ENCODE measurements around the gene GP5.
A peak's percentile ranks its signal among the peaks of the same experiment; 100 is the strongest.

GP5 gene, protein sequence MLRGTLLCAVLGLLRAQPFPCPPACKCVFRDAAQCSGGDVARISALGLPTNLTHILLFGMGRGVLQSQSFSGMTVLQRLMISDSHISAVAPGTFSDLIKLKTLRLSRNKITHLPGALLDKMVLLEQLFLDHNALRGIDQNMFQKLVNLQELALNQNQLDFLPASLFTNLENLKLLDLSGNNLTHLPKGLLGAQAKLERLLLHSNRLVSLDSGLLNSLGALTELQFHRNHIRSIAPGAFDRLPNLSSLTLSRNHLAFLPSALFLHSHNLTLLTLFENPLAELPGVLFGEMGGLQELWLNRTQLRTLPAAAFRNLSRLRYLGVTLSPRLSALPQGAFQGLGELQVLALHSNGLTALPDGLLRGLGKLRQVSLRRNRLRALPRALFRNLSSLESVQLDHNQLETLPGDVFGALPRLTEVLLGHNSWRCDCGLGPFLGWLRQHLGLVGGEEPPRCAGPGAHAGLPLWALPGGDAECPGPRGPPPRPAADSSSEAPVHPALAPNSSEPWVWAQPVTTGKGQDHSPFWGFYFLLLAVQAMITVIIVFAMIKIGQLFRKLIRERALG

GRCh38 chr3:194399166-194399565 lies at the start of gene GP5:
Gene GP5 (minus strand): TSS chr3:194399266. CDS start chr3:194398282, 984 bp downstream.
- no peak for DNase-seq

DNA sequence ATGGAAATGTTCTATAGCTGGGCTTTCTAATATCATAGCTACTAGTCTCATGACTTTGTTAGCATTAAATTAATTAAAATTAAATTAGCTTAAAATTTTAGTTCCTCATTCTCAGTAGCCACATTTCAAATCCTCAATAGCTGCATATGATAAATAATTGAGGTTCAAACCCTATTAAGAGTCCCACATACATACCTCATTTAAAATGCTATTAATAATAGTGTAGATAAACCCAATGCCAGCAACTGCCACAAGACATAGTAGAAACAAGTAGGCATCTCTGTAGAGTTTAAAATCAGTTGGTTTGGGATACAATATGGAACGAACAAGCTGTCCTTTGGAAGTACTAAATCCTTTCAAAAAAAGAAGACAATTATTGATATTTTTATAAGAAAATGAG lies 48.6 kb upstream of the GP5 start:
- no peak for DNase-seq

DNA sequence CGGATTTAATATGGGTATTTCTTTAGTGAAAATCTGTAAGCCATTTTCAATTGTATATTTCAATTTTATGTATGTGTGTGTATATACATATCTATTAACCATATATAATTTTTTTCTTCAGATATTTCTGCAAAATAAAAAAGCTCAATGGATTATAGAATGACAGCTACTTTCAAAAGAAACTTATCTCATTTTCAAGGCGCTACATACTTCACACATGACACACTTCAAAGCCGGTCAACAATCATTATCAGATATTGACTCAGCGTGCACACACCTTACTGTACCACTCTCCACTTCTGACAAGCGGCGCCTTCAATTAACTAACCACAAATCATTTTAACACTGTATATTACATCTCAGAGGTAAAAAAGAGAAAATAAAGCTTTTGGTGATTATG lies 48.1 kb upstream of the GP5 start:
- DNase-seq, result no peak

GRCh38 chr3:194446754-194447153 lies 47.7 kb upstream of the GP5 start:
- no peak for DNase-seq

- no peak for DNase-seq
Measured at GRCh38 chr3:194446172-194446571, 47.1 kb upstream of the GP5 start.

GRCh38 chr3:194443901-194444300 lies 44.8 kb upstream of the GP5 start:
- DNase-seq, result no peak

GRCh38 chr3:194440756-194441155 lies 41.7 kb upstream of the GP5 start:
- no peak for DNase-seq

DNA sequence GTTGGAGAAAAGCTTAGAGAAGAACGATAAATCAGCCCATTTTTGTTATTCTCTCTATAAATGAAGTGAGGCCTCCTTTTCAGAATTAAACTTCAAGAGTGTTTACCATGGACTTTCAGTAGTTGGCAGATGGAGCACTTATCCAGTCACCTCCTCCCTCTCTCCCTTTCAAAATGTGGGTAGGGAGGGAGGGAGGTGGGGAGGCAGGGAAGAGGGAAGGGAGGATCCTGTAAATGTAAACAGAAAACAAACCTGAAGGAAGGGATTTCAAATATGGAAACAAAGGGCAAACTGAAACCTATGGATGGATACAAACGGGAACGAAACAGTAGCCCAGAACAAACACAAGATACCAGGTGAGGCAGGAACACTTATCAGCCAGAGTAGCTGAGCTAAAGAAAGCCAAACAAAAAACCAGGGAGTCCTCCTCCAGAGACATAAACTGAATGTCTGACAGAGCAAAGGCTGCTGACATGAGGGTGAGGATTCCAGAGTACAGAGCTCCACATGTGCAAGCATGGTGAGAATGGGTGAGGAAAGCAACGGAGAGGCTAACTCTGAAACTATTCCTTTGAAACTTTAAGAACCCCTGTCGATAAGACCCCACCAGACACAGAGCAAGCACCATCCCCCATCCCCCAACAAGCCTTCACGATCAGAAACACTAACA lies 41.0 kb upstream of the GP5 start:
- DNase-seq, result no peak

DNA sequence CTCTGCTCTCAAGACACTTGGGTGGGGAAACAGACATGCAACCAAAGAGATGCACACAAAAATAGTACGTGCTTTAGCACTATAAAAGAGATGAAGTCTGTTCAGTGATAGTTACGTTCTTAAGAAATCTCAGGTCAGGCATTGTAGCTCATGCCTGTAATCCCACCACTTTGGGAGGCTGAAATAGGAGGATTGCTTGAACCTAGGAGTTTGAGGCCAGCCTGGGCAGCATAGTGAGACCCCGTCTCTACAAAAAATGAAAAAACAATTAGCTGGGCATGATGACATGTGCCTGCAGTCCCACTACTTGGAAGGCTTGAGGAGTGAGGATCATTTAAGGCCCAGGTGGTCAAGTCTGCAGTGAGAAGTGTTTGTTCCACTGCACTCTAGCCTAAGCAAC lies 35.4 kb upstream of the GP5 start:
- DNase-seq, result no peak

DNA sequence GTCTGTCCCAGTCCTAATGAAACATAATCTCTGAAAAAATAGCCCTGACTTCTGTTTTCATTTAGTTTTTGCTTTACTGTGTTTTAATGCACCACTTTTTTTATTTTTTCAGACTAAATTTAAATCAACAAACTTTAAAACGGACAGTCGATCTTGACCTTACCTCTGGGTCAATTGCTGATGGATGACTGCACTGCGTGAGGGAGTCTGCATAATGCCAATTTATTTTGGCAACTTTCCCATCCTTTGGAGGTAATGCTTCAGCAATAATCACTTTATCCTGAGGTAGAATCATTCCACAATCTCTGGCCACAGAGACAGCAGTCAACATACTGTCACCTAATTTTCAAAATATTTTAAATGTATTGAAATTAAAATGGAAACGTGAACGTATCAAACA lies 32.5 kb upstream of the GP5 start:
- no peak for DNase-seq

DNA sequence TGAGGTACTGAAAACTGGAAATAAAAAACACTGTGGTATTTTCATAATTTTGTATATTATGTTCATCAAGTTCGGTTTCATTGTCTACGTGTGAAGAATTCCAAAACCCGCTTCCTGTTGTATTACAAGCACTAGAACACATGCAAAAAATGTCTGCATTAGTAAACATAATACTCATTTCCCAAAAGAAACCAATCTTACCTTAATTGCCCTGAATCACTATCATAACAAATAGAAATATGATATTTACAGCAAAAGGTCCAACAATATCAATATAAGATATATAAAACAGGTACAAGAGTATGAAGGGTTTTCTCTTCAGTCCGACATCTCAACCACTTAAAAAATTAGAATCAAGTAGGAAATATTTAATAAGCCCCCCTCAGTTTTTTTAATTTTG lies 26.3 kb upstream of the GP5 start:
- no peak for DNase-seq

DNA sequence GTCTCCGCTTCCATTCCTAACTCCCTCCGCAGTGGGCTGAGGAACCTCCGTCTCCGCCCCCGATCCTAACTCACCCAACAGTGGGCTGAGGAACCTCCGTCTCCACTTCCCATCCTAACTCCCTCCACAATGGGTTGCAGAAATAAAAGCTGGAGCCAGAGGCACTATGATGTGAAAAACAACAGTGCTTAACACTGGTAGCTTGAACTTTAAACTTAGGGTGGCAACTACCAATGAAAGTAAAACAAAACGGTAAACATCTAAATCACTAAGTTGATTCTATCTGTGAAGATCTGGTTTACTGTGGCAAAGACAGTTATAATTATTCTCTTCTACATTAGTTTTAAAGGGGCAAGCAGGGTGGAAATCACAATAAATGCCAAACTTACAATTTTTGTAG lies 25.9 kb upstream of the GP5 start:
- no peak for DNase-seq

DNA sequence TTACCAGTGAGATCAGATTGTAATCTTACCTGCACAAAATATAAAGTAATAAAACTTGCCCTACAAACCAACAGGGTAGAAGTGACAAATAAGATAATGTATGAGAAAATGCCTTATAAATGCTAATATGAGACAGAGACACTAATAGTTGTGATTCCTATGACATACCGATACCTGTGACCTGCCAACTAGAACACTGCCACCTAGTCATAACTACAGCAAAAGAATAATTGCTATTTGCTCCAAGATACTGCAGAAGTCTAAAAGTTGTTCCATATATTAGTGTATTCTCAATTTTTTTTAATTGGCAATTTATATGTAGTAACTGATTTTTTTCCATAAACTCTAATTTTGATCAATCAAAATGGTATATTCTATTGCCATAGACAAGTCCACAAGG lies 25.3 kb upstream of the GP5 start:
- DNase-seq, result no peak

DNA sequence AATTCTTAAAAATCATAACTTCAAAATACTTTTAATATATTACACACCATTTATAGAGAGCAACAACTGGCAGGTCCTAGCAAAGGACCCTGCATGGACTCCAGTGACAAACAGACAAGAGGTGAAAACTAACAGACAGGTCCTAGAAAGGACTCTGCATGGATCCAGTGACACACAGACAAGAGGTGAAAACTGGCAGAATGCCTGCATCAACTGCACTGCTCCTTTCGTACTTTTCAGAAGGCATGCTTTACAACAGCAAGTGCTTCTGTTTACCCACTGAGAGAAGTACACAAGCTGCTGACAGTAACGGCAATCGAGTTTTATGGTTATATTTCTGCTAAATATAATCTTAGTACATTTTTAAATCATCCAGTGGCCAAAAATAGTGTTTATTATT lies 24.3 kb upstream of the GP5 start:
- DNase-seq, result no peak

DNA sequence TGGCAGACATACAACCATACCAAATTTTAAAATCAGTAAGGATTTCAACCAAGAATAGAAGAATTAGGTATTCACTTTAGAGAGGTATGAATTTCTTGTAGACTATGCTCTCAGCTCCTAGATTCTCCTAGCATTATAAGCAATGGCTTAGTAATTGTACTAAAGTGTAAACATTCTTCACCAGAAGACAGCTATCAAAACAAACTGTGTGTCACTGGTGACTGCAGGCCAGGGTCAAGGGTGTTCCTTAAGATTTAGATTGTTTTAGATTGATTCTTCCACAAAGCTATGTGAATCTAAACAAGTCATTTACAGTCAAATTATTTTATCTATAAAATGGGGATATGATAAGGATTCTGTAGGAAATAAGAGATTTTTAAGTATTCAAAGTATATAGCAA lies 23.1 kb upstream of the GP5 start:
- no peak for DNase-seq

GRCh38 chr3:194418671-194419070 lies 19.6 kb upstream of the GP5 start:
- no peak for DNase-seq

GRCh38 chr3:194407423-194407822 lies 8.4 kb upstream of the GP5 start:
- DNase-seq, result no peak

GRCh38 chr3:194405766-194406165 lies 6.7 kb upstream of the GP5 start:
- no peak for DNase-seq

DNA sequence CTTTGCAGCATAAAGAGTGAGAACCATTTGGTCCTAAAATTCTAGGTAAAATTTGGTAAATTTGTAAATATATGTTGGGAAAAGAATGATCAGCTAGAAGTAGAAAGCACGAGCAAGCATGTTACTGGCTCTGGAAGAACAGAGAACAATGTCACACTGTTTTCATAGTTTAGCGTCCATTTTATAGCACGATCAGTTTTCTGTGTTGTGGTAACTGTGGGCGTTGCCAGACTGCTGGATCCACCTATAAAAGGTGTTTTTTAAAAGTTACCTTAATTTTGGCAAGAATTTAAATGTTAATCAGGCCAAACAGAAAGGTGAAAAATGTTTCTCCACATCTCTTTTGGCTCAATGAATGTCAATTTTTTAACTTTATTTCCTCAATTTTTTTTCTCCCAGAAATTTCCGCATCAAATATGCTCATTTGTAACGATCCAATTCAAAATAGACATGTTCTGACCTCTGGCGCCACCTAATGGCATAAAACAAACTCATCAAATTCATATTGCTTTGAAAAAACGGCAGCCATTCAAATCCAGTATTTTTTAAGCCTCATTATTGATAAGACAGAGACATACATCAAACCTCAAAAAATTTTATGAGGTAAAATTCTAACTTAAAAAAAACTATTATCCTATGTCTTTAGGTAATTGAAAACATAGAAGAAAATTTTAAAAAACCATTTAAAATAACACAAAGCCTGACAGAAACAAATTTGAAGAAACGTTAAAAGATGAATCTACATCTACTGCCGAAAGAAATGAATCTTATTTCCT lies 5.5 kb upstream of the GP5 start:
- DNase-seq, result peak; percentile 59 to 74

DNA sequence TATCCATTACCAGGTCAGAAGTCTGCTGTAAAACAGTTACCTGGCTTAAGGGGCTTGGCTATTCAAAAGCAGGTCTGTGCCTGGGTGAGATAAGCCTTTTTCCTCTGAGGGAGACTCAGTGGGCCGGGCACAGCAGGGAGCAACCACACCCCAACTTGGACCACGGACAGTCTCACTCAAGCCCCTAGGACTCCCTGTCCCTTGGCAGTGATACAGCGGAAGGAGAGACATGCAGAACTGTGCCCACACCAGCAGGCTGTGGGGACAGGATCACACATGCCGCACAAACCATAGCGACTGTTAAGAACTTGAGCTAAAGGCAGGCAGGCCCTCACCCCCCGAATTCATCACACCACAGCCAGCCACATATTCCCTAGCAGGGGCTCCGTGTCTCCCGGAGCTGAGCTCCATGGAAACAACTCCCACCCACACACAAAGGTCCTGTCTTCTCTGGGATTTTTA lies 2.8 kb upstream of the GP5 start:
- no peak for DNase-seq

DNA sequence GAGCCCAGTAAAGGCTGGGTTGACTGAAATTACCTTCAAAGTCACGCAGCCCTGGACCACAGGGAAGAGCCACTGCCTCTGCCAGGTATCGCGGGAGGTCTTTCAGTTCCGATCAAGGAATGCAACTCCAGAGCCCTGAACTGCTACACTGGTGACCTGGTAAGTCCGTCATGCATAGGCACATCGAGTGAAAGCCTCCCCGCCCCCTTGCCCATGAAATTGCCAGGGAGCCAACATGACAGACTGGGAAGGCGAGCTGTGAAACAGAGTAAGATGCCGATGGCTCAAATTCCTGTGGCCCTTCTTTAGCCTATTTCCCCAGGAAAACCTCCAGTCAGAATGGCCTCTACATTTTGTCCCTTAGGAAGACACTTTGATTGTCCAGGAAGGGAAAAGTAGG lies 2.3 kb upstream of the GP5 start:
- DNase-seq, result no peak

GRCh38 chr3:194399874-194400411 lies 877 bp upstream of the GP5 start:
- no peak for DNase-seq

GRCh38 chr3:194397757-194398312 lies 1.2 kb downstream of the GP5 start:
- DNase-seq, result no peak
